Activated T-helper 2 cell treated with anti-CD3 and anti-CD28 coated beads, Interferon-gamma antibody, Interleukin-2, Interleukin-4, amounts not matched to agents 10 μg/mL and 5 μg/mL and 100 μg/mL, durations not matched to agents 14 hours and 24 hours and 36 hours (primary cell): Measurements from ENCODE around the gene KANK2. TPM values are rescaled to one million over a fixed set of nuclear protein-coding genes. Genes with fewer than 3 reads are reported as not detected.

Experiments used
- DNase-seq: peaks from one replicate; pipeline ENCODE4 v3.0.0; 2021; ENCODE audit warnings: low spot score
- H3K27ac Mint-ChIP-seq: one replicate; pipeline ENCODE4 v1.8.0; 2021; ENCODE audit warnings: mixed read lengths
- H3K27me3 Mint-ChIP-seq: one replicate; pipeline ENCODE4 v1.8.0; 2021; ENCODE audit warnings: low read depth, mixed read lengths
- H3K36me3 Mint-ChIP-seq: one replicate; pipeline ENCODE4 v1.8.0; 2021; ENCODE audit warnings: low read depth, mixed read lengths
- H3K4me1 Mint-ChIP-seq: one replicate; pipeline ENCODE4 v1.8.0; 2021; ENCODE audit warnings: low read depth, mixed read lengths
- H3K4me3 Mint-ChIP-seq: one replicate; pipeline ENCODE4 v1.8.0; 2021; ENCODE audit warnings: low read depth, mild to moderate bottlenecking, moderate library complexity, mixed read lengths
- H3K9me3 Mint-ChIP-seq: one replicate; pipeline ENCODE4 v1.8.0; 2021; ENCODE audit warnings: mixed read lengths
- intact Hi-C: fragments of 100-400 bp; cut with micrococcal nuclease; formaldehyde crosslinking; loops from one replicate; pipeline ENCODE4 v1.15.1; 2023
- total RNA-seq: library from RNA; stranded (reverse); gene quantifications from 2 replicates; pipeline ENCODE4 v1.2.3, GENCODE V29; 2022

The KANK2 gene
- total RNA-seq, 1 donor from 2014 or later, result 6.5 TPM

- no peaks in the 10 kb centered on the region for H3K36me3 Mint-ChIP-seq
- peaks cover 9% of the 10 kb centered on the region for H3K27me3 Mint-ChIP-seq
- no peak overlapping the region for H3K27ac Mint-ChIP-seq
- intact Hi-C loops, result loop anchor here (5.0 kb wide), 2 partner anchors 63 to 163 kb away; no protein-coding TSS in a partner anchor
- H3K9me3 Mint-ChIP-seq, result no peaks in the 10 kb centered on the region
- DNase-seq, result no peak
- H3K4me3 Mint-ChIP-seq, result no peak overlapping the region
- peaks cover 8% of the 10 kb centered on the region for H3K4me1 Mint-ChIP-seq
These were observed 2.8 kb upstream of the KANK2 start for GRCh38 chr19:11200015-11200574.

DNA sequence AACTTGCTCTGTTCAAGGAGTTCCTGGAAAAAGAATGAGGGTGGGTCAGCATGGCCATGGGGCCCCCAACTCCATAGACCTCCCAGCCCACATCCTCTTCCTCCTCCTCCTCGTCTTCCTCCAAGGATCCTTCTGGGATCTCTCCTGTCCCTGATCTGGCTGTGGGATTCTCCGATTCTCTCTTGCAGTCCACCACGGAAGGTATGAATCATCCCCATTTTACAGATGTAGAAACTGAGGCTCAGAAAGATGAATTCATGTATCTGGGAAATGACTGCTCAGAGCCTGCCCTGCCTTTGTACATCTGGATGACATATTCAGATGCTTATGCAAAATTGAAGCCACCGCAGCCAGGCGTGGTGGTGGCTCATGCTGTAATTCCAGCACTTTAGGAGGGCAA lies 2.2 kb upstream of the KANK2 start:
- Mint-ChIP-seq H3K9me3 (no peaks in the 10 kb centered on the region), H3K27ac (no peak overlapping the region), H3K4me1 (peaks cover 8% of the 10 kb centered on the region), H3K4me3 (no peak overlapping the region), H3K27me3 (peaks cover 9% of the 10 kb centered on the region), H3K36me3 (no peaks in the 10 kb centered on the region)
- intact Hi-C loops, result no loop called here
- no peak for DNase-seq

DNA sequence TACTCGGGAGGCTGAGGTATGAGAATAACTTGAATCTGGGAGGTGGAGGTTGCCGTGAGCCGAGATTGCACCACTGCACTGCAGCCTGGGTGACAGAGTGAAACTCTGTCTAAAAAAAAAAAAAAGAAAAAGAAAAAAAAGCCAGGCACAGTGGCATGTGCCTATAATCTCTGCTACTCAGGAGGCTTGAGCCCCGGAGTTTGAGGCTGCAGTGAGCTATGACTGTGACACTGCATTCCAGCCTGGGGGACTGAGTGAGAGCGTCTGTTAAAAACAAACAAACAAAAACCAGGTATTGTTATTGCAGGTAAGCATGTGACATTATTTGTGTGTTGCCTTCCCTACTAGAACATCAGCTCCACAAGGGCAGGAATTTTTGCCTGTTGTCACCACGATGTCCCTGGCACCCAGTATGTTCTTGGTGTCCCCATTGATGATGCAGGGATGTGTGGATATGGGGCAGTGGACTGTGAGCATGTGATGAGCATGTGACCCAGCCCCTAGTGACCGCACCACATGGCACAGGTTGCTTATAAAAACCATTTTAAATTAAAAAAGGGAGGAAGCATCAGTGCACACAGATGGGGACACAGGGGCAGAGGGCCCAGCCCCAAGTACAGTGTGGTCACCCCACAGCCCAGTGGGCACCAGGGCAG lies 1.6 kb upstream of the KANK2 start:
- H3K4me3 Mint-ChIP-seq, result peak overlapping the region; percentile 30
- H3K27me3 Mint-ChIP-seq, result peaks cover 9% of the 10 kb centered on the region
- H3K36me3 Mint-ChIP-seq, result no peaks in the 10 kb centered on the region
- no peaks in the 10 kb centered on the region for H3K9me3 Mint-ChIP-seq
- intact Hi-C loops, result no loop called here
- DNase-seq, result no peak
- H3K4me1 Mint-ChIP-seq, result peaks cover 8% of the 10 kb centered on the region
- H3K27ac Mint-ChIP-seq, result no peak overlapping the region

DNA sequence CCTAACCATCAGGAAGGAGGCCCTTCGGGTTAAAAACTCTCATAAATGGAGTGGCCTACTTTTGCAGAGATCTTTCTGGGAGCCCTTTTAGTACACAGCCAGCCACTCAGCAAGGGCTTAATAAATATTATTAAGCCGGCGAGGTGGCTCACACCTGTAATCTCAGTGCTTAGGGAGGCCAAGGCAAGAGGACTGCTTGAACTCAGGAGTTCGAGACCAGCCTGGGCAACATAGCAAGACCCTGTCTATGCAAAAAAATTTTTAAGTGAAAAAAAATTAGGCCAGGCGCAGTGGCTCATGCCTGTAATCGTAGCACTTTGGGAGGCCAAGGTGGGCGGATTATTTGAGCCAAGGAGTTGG lies 810 bp upstream of the KANK2 start:
- Mint-ChIP-seq H3K4me3 (peak overlapping the region; percentile 73), H3K36me3 (no peaks in the 10 kb centered on the region), H3K4me1 (peaks cover 8% of the 10 kb centered on the region), H3K27ac (no peak overlapping the region), H3K27me3 (peaks cover 9% of the 10 kb centered on the region), H3K9me3 (no peaks in the 10 kb centered on the region)
- intact Hi-C loops, result no loop called here
- DNase-seq, result no peak

DNA sequence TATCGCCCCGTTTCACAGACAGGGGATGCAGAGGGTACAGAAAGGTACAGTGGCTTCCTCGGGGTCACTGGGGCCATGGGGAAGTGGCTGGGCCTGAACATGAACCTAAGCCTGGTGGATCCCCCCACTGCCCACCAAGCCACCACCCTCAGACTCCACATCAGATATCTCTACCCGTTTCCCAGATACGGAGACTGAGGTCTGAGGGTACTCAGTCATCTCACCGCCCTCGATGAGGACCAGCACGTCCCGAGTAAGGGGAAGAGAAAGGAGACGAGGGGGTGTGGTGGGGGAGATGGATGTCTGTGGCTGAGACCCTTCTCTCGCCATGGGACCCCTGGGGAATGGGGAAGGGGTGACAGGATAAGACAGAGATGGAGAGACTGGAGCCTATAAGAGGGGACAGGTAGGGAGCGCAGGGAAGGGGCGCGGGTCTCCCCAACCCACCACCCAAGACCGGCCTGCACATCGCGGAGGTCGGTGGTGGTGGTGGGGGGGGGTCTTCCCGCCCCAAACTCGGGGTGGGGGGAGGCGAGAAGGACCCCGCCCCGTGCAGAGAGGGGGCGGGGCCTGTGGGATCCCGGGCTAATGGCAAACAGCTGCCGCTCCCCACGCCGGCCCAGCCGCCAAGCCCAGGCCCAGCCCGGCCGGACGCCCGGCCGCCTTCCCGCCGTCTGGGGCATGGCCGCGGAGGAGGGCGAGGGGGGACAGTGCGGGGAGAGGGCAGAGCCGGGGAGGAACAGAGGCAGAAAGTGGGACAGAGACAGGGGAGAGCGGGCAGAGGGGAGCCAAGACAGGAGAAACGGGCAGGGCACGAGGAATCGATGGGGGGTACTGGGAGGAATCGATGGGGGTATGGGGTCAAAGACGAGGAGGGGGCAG lies 698 bp downstream of the KANK2 start:
- H3K27me3 Mint-ChIP-seq, result peaks cover 9% of the 10 kb centered on the region
- H3K27ac Mint-ChIP-seq, result no peak overlapping the region
- H3K4me3 Mint-ChIP-seq, result peak overlapping the region; percentile 71
- H3K4me1 Mint-ChIP-seq, result peaks cover 6% of the 10 kb centered on the region
- intact Hi-C loops, result no loop called here
- H3K9me3 Mint-ChIP-seq, result no peaks in the 10 kb centered on the region
- peak; percentile 15 for DNase-seq
- H3K36me3 Mint-ChIP-seq, result no peaks in the 10 kb centered on the region

DNA sequence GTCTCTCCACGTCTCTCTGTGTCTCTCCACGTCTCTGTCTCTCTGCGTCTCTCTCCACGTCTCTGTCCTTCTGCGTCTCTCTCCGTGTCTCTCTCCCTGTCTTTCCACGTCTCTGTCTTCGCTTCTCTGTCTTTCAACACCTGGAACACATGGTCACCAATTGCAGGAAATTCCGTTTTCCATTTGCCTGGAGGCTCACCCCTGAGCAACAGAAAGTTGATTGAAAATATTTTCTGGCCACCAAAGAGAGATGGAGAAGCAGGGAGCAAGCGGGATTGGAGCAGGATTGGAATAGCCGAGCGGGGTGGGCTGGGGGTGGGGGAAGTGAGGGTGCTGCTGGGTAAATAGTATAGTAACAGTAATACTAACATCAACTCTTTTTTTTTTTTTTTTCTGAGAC lies 1.7 kb downstream of the KANK2 start:
- peaks cover 6% of the 10 kb centered on the region for H3K4me1 Mint-ChIP-seq
- no peak for DNase-seq
- no peaks in the 10 kb centered on the region for H3K36me3 Mint-ChIP-seq
- no peak overlapping the region for H3K4me3 Mint-ChIP-seq
- H3K27me3 Mint-ChIP-seq, result peaks cover 9% of the 10 kb centered on the region
- H3K9me3 Mint-ChIP-seq, result no peaks in the 10 kb centered on the region
- H3K27ac Mint-ChIP-seq, result no peak overlapping the region
- intact Hi-C loops, result no loop called here

- Mint-ChIP-seq H3K27ac (no peak overlapping the region), H3K36me3 (no peaks in the 10 kb centered on the region), H3K27me3 (peaks cover 9% of the 10 kb centered on the region), H3K4me1 (peaks cover 6% of the 10 kb centered on the region), H3K9me3 (no peaks in the 10 kb centered on the region), H3K4me3 (no peak overlapping the region)
- DNase-seq, result no peak
- intact Hi-C loops, result no loop called here
These were observed 2.4 kb downstream of the KANK2 start for GRCh38 chr19:11194656-11195558.

GRCh38 chr19:11194173-11194572 lies 3.2 kb downstream of the KANK2 start:
- H3K36me3 Mint-ChIP-seq, result no peaks in the 10 kb centered on the region
- intact Hi-C loops, result no loop called here
- H3K9me3 Mint-ChIP-seq, result no peaks in the 10 kb centered on the region

DNA sequence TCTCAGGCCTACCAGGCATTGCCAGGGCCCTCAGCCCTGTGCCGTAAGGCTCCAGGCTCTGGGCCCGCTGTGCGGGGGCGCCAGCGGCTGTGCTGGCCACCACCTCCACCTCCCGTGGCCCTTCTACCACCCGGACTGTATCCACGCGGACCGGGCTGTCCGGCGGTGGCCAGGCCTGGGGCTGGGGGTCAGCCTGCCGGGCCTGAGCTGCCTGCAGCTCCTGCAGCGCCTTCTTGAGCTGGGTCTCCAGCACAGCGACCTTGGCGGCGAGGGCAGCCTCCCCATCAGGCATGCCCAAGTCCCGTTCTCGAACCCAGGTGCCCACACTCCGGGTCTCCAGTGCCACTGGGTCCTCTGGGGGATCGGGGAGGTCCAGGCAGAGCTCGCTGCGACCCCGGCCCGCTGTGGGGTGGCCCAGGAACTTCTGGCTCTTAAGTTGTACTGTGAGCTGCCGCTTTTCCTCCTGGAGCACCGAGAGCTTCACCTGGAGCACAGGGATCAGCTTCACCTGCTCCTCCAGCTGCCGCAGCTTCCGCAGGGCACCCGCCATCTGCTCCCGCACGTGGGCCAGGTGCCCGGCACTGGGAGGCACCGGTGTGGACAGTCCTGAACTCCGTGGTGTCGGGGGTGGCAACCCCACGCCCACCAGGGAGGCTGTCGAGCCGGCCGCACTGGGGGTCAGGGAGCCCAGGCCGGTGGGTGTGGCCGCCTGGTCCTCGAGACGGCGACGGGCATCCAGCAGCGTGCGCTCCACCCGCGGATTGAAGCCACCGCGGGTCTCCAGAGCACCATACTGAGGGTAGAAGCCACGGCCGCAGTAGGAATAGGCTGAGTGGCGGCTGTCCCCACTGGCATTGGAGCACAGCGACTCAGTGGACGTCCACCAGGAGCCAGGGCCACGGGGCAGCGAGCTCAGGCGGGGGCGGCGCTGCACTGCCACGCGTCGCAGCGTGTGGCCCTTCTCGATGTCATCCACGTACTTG lies 4.1 kb downstream of the KANK2 start:
- intact Hi-C loops, result no loop called here
- DNase-seq, result no peak
- Mint-ChIP-seq H3K9me3 (no peaks in the 10 kb centered on the region), H3K27me3 (peaks cover 9% of the 10 kb centered on the region), H3K4me3 (no peak overlapping the region), H3K36me3 (no peaks in the 10 kb centered on the region), H3K4me1 (peaks cover 6% of the 10 kb centered on the region), H3K27ac (no peak overlapping the region)

More at GRCh38 chr19:11194173-11194572, 3.2 kb downstream of the KANK2 start:
- H3K27ac Mint-ChIP-seq, result no peak overlapping the region
- no peak overlapping the region for H3K4me3 Mint-ChIP-seq
- DNase-seq, result no peak
- peaks cover 6% of the 10 kb centered on the region for H3K4me1 Mint-ChIP-seq
- H3K27me3 Mint-ChIP-seq, result peaks cover 9% of the 10 kb centered on the region

DNA sequence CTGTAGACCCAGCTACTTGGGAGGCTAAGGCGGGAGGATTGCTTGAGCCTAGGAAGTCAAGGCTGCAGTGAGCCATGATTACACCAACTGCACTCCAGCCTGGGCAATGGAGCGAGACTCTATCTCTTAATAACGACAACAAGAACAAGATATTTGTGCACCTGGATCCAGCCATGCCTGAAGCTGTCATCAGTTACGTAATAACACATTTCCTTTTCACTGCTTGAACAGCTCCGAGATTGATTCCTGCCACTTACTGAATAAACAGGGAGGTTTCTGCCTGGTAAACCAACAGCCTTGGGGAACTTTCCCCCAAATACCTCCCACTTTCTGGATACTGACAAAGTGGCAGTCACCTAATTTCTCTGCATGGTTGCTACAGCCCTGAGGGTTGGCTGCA lies 5.4 kb downstream of the KANK2 start:
- H3K9me3 Mint-ChIP-seq, result no peaks in the 10 kb centered on the region
- H3K27ac Mint-ChIP-seq, result no peak overlapping the region
- peaks cover 9% of the 10 kb centered on the region for H3K27me3 Mint-ChIP-seq
- intact Hi-C loops, result no loop called here
- DNase-seq, result no peak
- no peak overlapping the region for H3K4me3 Mint-ChIP-seq
- H3K36me3 Mint-ChIP-seq, result no peaks in the 10 kb centered on the region
- H3K4me1 Mint-ChIP-seq, result peaks cover 3% of the 10 kb centered on the region

- Mint-ChIP-seq H3K4me3 (no peak overlapping the region), H3K9me3 (no peaks in the 10 kb centered on the region)
- DNase-seq, result no peak
These were observed 6.0 kb downstream of the KANK2 start for GRCh38 chr19:11191273-11191755.

More at GRCh38 chr19:11191273-11191755, 6.0 kb downstream of the KANK2 start:
- Mint-ChIP-seq H3K4me1 (peaks cover 3% of the 10 kb centered on the region), H3K36me3 (no peaks in the 10 kb centered on the region), H3K27ac (no peak overlapping the region), H3K27me3 (peaks cover 6% of the 10 kb centered on the region)
- intact Hi-C loops, result no loop called here
